Activated naive CD8-positive, alpha-beta T cell treated with anti-CD3 and anti-CD28 coated beads for 36 hours (primary cell): ENCODE measurements around the gene IL17C. TPM values are rescaled to one million over a fixed set of nuclear protein-coding genes. Genes with fewer than 3 reads are reported as not detected.

Experiments
- DNase-seq: peaks from one replicate; pipeline ENCODE4 v3.0.0; 2021
- H3K27ac Mint-ChIP-seq: one replicate; pipeline ENCODE4 v1.8.0; 2022; ENCODE audit warnings: mild to moderate bottlenecking, moderate library complexity, mixed read lengths
- H3K27me3 Mint-ChIP-seq: one replicate; pipeline ENCODE4 v1.8.0; 2022; ENCODE audit warnings: mild to moderate bottlenecking, mixed read lengths
- H3K36me3 Mint-ChIP-seq: one replicate; pipeline ENCODE4 v1.8.0; 2021; ENCODE audit warnings: mild to moderate bottlenecking, mixed read lengths
- H3K4me1 Mint-ChIP-seq: one replicate; pipeline ENCODE4 v1.8.0; 2021; ENCODE audit warnings: mixed read lengths
- H3K4me3 Mint-ChIP-seq: one replicate; pipeline ENCODE4 v1.8.0; 2022; ENCODE audit warnings: mild to moderate bottlenecking, moderate library complexity, mixed read lengths
- H3K9me3 Mint-ChIP-seq: one replicate; pipeline ENCODE4 v1.8.0; 2022; ENCODE audit warnings: mixed read lengths
- total RNA-seq, 2 experiments: library from RNA; stranded (reverse); gene quantifications; one replicate each; pipeline ENCODE4 v1.2.3, GENCODE V29; 2021

IL17C gene
- total RNA-seq, 2 experiments from 2014 or later: not detected

GRCh38 chr16:88617268-88618031 is 20.9 kb upstream of the IL17C start:
- no peak overlapping the region for H3K4me3 Mint-ChIP-seq
- H3K27me3 Mint-ChIP-seq: no peaks in the 10 kb centered on the region
- no peak overlapping the region for H3K27ac Mint-ChIP-seq
- H3K36me3 Mint-ChIP-seq: peaks cover 11% of the 10 kb centered on the region
- H3K4me1 Mint-ChIP-seq: peaks cover 20% of the 10 kb centered on the region
- H3K9me3 Mint-ChIP-seq: no peaks in the 10 kb centered on the region
- no peak for DNase-seq

- peak overlapping the region; percentile 11 for H3K27ac Mint-ChIP-seq
- H3K4me3 Mint-ChIP-seq: no peak overlapping the region
- no peaks in the 10 kb centered on the region for H3K9me3 Mint-ChIP-seq
- DNase-seq: no peak
- H3K36me3 Mint-ChIP-seq: peaks cover 14% of the 10 kb centered on the region
- H3K27me3 Mint-ChIP-seq: no peaks in the 10 kb centered on the region
- peaks cover 20% of the 10 kb centered on the region for H3K4me1 Mint-ChIP-seq
Measured at GRCh38 chr16:88618182-88618955, 20.0 kb upstream of the IL17C start.

DNA sequence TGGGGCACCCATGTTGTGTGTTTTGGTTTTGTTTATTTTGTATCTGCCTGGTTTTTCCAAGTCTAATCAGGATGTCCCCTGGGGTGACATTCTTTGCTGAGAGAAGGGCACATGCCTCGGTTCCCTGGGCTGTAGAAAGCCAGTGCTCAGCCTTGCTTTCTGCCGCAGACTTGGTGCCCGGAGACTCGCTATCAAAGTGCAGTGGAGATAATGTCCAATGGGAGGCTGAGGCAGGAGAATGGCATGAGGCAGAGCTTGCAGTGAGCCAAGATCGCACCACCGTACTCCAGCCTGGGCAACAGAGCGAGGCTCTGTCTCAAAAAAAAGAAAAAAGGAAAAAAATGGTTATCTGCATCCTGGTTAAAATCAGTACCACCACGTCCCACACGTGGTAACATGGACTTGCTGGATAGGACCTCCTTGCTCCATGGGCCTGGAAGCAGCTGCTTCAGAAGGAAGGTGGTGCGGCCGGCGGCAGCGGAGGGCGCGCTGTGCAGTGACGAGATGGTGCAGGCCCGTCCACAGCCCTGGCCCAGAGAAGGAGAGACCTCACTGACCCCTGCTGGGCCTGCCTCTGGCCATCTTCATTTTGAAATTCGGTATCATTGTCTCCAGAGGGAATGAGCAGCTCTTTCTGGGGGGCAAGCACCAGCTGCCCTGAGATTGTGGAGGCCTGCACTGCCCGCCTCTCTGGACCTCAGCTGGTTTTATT is 19.3 kb upstream of the IL17C start:
- Mint-ChIP-seq H3K4me1 (peaks cover 20% of the 10 kb centered on the region), H3K27me3 (no peaks in the 10 kb centered on the region), H3K9me3 (no peaks in the 10 kb centered on the region), H3K36me3 (peaks cover 13% of the 10 kb centered on the region), H3K4me3 (no peak overlapping the region), H3K27ac (peak overlapping the region; percentile 54)
- no peak for DNase-seq

DNA sequence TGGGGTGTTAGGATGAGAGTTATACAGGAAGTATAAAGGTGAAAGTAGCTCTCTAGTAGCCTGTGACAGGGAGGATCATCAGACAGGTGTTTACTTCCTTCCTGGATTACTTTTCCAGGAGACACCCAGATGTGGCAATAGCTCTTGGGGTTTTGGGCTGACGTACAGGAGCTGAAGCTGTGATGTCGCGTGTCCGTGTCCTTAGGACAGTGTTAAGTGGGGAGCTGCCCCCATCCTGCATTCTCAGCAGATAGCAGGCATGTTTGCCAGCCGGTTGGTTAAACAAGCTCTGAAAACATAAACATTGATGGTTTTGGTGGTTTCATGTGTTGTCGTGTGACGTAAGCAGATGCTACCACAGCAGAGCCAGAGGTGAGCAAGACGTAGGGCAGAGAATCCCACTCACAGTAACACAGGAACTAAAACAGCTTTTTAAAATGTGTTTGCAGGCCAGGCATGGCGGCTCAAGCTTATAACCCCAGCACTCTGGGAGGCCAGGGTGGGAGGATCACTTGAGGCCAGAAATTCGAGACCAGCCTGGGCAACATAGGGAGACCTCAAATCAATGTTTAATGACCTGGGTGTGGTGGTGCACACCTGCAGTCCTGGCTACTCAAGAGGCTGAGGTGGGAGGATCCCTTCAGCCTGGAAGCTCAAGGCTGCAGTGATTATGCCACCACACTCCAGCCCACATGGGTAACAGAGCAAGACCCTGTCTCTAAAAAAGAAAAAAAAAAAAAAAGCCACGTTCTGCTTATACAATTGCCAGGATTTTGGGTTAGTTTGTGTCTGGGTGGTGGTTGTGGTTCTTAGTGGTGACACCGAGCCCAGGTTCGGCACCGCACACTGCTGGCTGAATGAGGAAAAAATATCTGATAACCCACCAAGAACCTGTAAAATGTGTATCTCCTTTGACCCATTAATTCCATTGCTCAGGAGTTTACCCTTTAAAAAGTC is 18.2 kb upstream of the IL17C start:
- Mint-ChIP-seq H3K4me1 (peaks cover 20% of the 10 kb centered on the region), H3K27ac (peak overlapping the region; percentile 71), H3K9me3 (no peaks in the 10 kb centered on the region), H3K36me3 (peaks cover 11% of the 10 kb centered on the region), H3K27me3 (no peaks in the 10 kb centered on the region), H3K4me3 (no peak overlapping the region)
- DNase-seq: peak; percentile 46

GRCh38 chr16:88622125-88622524 is 16.2 kb upstream of the IL17C start:
- Mint-ChIP-seq H3K27me3 (no peaks in the 10 kb centered on the region), H3K9me3 (no peaks in the 10 kb centered on the region), H3K4me1 (peaks cover 20% of the 10 kb centered on the region), H3K4me3 (no peak overlapping the region), H3K36me3 (peaks cover 12% of the 10 kb centered on the region), H3K27ac (no peak overlapping the region)
- no peak for DNase-seq

DNA sequence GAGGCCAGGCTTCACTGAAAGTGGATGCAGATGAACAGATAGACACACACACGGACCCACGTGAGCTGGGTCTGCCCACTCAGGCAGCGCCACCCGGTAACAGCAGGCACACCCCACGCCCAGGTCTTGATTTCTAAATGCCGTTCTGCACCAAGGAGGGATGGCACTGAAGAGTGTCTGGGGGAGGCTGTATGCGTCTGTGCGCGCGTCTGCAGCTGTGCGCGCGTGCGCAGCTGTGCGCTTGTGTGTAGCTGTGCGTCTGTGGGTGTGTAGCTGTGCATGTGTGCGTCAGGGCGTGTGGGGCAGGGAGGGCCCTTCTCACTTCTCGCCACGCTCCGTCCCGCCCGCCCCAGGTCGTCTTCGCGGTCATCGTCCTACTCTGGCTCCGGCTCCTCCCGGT is 15.5 kb upstream of the IL17C start:
- Mint-ChIP-seq H3K27me3 (no peaks in the 10 kb centered on the region), H3K36me3 (peaks cover 12% of the 10 kb centered on the region), H3K4me1 (peaks cover 20% of the 10 kb centered on the region), H3K27ac (no peak overlapping the region), H3K4me3 (no peak overlapping the region), H3K9me3 (no peaks in the 10 kb centered on the region)
- DNase-seq: no peak

GRCh38 chr16:88623858-88624257 is 14.5 kb upstream of the IL17C start:
- no peaks in the 10 kb centered on the region for H3K27me3 Mint-ChIP-seq

DNA sequence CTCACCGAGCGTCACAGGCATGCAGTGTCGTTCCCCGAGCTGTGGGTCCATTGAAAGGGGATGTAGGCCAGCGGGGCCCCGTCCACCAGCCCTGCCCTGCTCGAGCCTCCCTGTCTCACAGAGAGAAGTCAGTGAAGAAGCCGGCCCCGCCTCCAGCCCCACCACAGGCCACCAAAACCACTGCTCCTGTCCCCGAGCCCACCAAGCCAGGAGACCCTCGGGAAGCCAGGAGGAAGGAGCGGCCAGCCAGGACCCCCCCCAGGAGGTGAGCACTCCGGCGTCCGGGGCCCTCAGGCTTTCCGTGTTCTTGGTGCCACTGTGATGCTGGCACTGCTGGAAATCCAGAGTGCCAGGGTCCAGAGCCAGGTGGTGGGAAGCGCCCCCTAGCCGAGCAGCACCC is 13.9 kb upstream of the IL17C start:
- Mint-ChIP-seq H3K36me3 (peaks cover 8% of the 10 kb centered on the region), H3K27me3 (no peaks in the 10 kb centered on the region), H3K9me3 (no peaks in the 10 kb centered on the region), H3K27ac (no peak overlapping the region), H3K4me1 (peaks cover 10% of the 10 kb centered on the region), H3K4me3 (no peak overlapping the region)
- no peak for DNase-seq

More at GRCh38 chr16:88623858-88624257, 14.5 kb upstream of the IL17C start:
- Mint-ChIP-seq H3K9me3 (no peaks in the 10 kb centered on the region), H3K4me1 (peaks cover 16% of the 10 kb centered on the region), H3K27ac (no peak overlapping the region), H3K36me3 (peaks cover 12% of the 10 kb centered on the region), H3K4me3 (no peak overlapping the region)
- DNase-seq: no peak

DNA sequence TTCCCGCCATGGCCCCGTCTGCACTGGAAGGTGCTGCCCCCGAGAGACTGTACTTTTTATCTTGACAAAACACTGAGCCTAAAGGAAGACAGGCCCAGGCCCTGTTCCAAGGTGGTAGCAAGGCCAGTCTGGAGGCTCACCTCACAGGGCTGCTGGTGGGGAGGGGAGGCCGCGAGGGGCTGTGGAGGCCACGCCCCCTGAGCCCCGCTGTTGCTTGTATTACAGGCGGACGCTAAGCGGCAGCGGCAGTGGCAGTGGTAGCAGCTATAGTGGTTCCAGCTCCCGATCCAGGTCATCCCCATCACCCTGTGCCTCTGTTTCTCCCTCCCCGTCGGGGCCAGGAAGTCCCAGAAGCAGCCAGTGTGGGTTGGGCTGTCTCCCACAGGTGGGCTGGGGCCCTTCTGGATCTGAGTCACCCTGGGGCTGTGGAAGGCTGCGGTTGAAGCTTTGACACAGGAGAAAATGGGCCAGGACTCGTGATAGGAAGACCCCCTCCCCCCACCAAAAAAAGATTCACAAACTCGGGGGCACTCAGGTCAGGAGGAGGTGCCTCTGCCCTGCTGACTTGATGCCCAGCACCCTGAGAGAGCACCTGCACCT is 13.3 kb upstream of the IL17C start:
- Mint-ChIP-seq H3K4me1 (peaks cover 5% of the 10 kb centered on the region), H3K4me3 (no peak overlapping the region), H3K27ac (no peak overlapping the region), H3K27me3 (no peaks in the 10 kb centered on the region), H3K9me3 (no peaks in the 10 kb centered on the region), H3K36me3 (peaks cover 8% of the 10 kb centered on the region)
- no peak for DNase-seq

- Mint-ChIP-seq H3K36me3 (peaks cover 11% of the 10 kb centered on the region), H3K4me1 (peaks cover 4% of the 10 kb centered on the region), H3K27me3 (no peaks in the 10 kb centered on the region)
Measured at GRCh38 chr16:88626646-88627045, 11.7 kb upstream of the IL17C start.

DNA sequence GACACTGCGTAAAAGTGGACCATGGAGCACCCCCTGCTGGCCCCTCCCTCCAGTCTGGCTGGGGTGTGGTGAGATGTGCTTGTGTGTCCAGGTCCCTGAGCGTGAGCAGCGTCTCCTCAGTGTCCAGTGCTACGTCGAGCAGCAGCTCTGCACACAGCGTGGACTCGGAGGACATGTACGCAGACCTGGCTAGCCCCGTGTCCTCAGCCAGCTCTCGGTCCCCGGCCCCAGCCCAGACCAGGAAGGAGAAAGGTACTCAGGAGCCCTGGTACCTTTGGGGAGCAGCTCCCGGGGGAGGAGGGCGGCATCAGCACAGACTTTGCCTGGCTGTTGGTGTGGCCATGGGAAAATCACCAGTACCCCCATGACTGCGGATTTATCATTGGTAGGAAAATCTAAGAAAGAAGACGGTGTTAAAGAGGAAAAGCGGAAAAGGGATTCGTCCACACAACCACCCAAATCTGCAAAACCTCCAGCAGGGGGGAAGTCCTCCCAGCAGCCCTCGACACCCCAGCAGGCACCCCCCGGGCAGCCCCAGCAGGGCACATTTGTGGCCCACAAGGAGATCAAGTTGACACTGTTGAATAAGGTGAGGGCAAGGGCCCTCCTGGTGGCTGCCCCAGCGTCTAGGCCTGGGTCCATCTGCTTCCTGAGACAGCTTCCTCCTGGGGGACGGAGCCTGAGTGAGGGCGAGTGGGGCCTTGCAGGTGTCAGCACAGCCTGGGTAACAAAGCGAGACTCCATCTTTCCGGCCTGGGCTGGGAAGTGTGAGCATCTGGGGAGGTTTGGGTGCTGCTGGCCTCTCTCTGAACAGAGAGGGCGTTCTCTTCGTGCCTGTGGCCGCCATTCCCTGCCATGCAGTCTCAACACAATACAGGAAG is 10.6 kb upstream of the IL17C start:
- Mint-ChIP-seq H3K9me3 (no peaks in the 10 kb centered on the region), H3K4me3 (no peak overlapping the region), H3K4me1 (peaks cover 5% of the 10 kb centered on the region), H3K36me3 (peaks cover 11% of the 10 kb centered on the region), H3K27ac (no peak overlapping the region), H3K27me3 (no peaks in the 10 kb centered on the region)
- no peak for DNase-seq

More at GRCh38 chr16:88626646-88627045, 11.7 kb upstream of the IL17C start:
- no peak overlapping the region for H3K27ac Mint-ChIP-seq
- no peak overlapping the region for H3K4me3 Mint-ChIP-seq
- no peak for DNase-seq
- H3K9me3 Mint-ChIP-seq: no peaks in the 10 kb centered on the region

GRCh38 chr16:88628512-88628974 is 9.8 kb upstream of the IL17C start:
- DNase-seq: peak; percentile 32
- Mint-ChIP-seq H3K27ac (no peak overlapping the region), H3K4me3 (no peak overlapping the region), H3K27me3 (no peaks in the 10 kb centered on the region), H3K9me3 (no peaks in the 10 kb centered on the region), H3K36me3 (peaks cover 7% of the 10 kb centered on the region), H3K4me1 (peaks cover 5% of the 10 kb centered on the region)

GRCh38 chr16:88629835-88630234 is 8.5 kb upstream of the IL17C start:
- Mint-ChIP-seq H3K4me1 (peaks cover 5% of the 10 kb centered on the region), H3K4me3 (no peak overlapping the region), H3K9me3 (no peaks in the 10 kb centered on the region), H3K27me3 (no peaks in the 10 kb centered on the region), H3K36me3 (peaks cover 4% of the 10 kb centered on the region), H3K27ac (no peak overlapping the region)
- DNase-seq: no peak
